MM.1S (cell line): ENCODE measurements around the gene CTBP1.

Experiments
- CTCF ChIP-seq: fragments of 300-600 bp; sonication (generic); IDR thresholded peaks from 2 replicates; pipeline ENCODE4 v1.5.1; 2016; ENCODE audit warnings: antibody characterized with exemption, low read length, mixed read lengths
- EZH2 ChIP-seq: fragments of 300-600 bp; sonication (generic); optimal IDR thresholded peaks from 2 replicates; pipeline ENCODE3; 2017; ENCODE audit warnings: low read depth, mild to moderate bottlenecking, antibody characterized with exemption, low read length, mixed read lengths

GRCh38 chr4:1193206-1194009 lies 55.5 kb downstream of the CTBP1 start:
- no peak for TF ChIP-seq CTCF
- no peak for TF ChIP-seq EZH2
